GM23248 (cell line): ENCODE data around the gene DENND2C.

Source experiments
- EZH2 ChIP-seq: fragments of 200-600 bp; sonication (generic); IDR thresholded peaks from 2 replicates; pipeline ENCODE4 v1.6.1; 2018; ENCODE audit warnings: antibody characterized with exemption, mild to moderate bottlenecking; ENCODE audit not compliant: insufficient read depth, poor library complexity, severe bottlenecking
- EZH2phosphoT487 ChIP-seq: fragments of 200-600 bp; sonication (generic); IDR thresholded peaks from 2 replicates; pipeline ENCODE4 v1.6.1; 2018; ENCODE audit warnings: antibody characterized with exemption, moderate library complexity, mild to moderate bottlenecking, low read depth; ENCODE audit not compliant: insufficient read depth

DNA sequence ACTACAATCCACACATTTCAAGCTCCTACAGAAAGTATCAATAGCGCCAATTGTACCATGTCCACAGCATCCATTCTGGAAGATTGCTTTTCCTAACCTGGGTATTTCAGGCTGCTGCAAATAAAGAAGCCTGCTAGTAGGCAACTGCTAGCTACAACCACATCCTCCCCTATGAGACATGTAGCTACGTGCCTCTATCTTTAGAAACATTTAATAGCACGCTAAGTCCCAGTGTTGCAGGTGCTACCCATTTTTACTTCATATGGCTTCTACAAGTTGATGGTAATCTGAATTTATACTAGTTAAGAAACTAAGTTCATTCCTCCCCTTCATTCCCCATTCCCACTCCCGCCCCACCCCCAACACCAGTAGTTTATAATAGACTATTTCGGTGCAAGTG, 32.9 kb upstream of the DENND2C start:
- no peak for TF ChIP-seq EZH2
- TF ChIP-seq EZH2phosphoT487: no peak
